HG02852 (cell line): ENCODE data around the gene CDX4.
"Not testable (repeated sequence)": the region's sequence is repeated elsewhere in the genome, so short reads cannot be mapped to it uniquely, and the experiment has no call there.

Experiments used
- ATAC-seq: cut with Tn5 transposase; IDR thresholded peaks from one replicate; pipeline ENCODE4 v1.9.1; 2021; ENCODE audit warnings: mild to moderate bottlenecking, moderate library complexity; ENCODE audit not compliant: unreplicated experiment

Gene CDX4

DNA sequence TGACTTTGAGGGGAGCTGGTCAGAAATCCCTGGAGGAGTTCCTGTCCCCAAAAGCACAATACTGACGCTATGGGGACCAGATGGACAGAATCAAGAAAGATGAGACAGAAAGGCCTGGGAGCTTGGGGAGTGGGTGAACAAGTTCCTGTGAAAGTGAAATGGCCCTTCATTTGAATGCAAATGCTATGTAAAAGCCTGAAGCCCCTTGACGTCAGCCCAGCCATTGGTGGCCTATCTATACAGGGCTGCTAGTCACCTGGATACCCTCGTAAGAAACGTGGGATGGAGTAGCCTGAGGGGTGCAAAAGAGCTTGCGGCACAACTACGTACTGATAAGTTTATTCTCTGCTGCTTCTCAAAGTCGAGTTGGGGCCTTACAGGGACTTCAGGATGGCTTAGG, at the start of gene CDX4:
Gene CDX4, plus strand, starts transcription at position 223 of the 400 bp plus-strand sequence. CDS start 201 bp downstream, outside the sequence.
- ATAC-seq = no peak

DNA sequence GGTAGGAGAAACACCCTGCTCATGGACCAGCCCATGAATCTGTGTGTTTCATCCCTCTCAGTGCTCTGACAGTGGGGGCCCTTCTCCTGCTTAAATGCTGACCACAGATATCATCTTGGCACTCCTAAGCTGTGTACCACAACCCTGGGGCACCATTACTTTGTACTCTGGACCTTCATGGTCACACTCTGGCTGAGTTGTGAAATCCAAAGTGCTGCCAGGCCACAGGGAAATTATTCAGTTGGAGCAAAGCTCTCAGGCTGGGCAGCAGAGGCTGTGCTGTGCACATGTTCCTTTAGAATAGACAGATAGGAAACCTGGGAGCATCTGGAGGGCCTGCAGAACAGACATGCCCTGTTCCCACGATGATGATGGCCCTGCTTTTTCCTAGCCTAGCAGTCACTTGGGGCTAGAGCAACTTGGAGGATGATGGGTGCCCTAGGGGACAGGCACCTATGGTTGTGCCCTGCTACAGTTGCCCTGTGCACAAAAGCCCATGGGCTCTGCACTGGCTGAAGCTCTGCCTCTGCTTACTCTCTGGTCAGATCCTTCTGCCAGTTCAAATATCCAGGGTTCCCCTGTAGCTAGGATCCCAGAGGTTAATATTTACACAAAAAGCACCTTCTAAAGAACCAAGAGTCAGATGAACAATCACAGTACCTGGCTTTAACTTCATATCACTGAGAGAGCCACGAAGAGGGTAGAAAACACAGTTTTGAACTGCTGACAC, 48.5 kb upstream of the CDX4 start:
- no peak for ATAC-seq

DNA sequence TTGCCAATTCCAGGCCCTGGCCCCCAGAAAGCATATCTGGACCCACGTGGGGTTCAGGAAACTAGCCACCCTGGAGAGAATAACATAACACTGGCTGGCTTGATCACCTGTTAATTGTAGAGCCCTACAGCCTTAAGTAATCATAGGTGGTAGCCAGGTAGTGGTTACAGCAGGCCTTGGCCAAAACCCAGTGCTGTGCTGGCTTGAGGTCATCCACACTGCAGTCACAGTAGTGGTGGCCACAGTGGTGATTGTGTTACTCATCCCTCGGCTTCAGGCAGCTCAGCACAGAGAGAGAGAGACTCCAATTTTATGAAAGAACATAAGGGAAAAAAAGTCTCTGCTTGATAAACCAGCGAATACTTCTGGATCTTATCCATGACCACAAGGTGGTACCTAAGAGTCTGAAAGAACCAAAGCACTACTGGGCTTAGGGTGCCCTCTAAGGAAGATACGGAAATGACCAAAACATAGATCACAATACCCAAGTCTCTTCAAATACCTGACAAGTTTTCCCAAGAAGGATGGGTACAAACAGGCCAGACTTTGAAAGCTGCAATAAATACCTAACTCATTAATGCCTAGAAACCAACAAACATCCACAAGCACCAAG, 46.6 kb upstream of the CDX4 start:
- no peak for ATAC-seq

DNA sequence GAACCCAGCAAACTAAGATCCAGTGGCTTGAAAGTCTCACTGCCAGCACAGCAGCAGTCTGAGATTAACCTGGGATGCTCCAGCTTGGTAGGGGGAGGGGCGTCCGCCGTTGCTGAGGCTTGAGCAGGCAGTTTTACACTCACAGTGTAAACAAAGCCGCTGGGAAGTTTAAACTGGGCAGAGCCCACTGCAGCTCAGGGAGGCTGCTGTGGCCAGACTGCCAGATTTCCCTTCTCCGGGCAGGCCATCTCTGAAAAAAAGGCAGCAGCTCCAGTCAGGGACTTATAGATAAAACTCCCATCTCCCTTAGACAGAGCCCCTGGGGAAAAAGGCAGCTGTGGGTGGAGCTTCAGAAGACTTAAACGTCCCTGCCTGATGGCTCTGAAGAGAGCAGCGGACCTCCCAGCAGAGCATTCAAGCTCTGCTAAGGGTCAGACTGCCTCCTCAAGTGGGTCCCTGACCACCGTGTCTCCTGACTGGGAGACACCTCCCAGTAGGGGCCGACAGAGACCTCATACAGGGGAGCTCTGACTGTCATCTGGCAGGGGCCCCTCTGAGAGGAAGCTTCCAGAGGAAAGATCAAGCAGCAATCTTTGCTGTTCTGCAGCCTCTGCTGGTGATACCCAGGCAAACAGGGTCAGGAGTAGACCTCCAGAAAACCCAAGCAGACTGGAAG, 45.1 kb upstream of the CDX4 start:
- no peak for ATAC-seq

- ATAC-seq = no peak
Observed at GRCh38 chrX:73412930-73413329, 33.9 kb upstream of the CDX4 start.

- ATAC-seq = no peak
Observed at GRCh38 chrX:73447311-73447794, 500 bp downstream of the CDX4 start.

DNA sequence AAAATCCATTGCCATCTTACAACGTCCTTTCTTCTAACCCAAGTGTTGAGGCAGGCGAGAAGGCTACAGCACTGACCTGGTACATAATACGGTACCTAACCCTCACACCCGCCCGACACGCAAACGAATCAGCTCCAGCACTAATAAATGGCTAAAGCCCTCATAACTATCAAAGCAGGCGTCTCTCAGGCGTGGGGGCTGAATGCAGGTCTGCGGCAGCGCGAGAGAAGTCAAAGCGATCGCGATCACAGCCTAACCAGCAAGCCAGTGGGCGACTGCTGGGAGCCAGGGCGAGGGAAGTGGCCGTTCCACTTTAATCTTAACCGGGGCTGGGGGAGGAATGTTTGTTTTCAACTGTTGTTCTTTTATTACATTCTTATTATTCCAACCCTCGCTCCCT, 1.5 kb downstream of the CDX4 start:
- no peak for ATAC-seq

- ATAC-seq = no peak
Observed at GRCh38 chrX:73455171-73455570, 8.3 kb downstream of the CDX4 start.

DNA sequence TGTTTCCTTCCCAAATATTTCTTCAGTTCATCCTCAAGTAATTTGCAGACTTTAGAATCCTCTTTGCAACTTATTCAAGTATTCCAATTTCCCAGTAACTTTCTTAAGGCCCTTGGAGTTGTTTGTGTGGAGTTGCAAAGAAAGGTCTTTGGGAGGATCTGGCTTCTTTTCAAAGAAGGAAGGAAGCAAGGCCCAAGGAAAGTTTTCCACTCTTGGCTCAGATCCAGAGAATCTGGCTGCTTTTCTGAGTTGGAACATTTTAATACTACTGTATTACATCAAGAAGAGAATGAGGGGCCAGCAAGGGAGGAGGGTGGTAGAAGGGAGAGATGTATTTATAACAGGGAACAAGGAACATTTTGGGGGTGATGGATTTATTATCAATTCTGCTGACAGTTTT, 10.5 kb downstream of the CDX4 start:
- no peak for ATAC-seq

GRCh38 chrX:73468376-73468775, 21.5 kb downstream of the CDX4 start:
- no peak for ATAC-seq

- no peak for ATAC-seq
Observed at GRCh38 chrX:73478961-73479360, 32.1 kb downstream of the CDX4 start.

GRCh38 chrX:73481521-73481920, 34.7 kb downstream of the CDX4 start:
- ATAC-seq = no peak

DNA sequence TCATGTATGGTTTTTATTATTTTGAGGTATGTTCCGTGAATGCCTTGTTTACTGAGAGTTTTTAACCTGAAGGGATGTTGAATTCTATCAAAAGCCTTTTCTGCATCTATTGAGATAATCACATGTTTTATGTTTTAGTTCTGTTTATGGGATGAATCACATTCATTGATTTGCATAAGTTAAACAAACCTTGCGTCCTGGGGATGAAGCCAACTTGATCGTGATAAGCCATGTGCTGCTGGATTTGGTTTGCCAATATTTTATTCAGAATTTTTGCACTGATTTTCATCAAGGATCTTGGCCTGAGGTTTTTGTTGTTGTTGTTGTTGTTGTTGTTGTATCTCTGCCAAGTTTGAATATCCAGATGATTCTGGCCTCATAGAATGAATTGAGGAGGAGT, 43.8 kb downstream of the CDX4 start:
- ATAC-seq = no peak

DNA sequence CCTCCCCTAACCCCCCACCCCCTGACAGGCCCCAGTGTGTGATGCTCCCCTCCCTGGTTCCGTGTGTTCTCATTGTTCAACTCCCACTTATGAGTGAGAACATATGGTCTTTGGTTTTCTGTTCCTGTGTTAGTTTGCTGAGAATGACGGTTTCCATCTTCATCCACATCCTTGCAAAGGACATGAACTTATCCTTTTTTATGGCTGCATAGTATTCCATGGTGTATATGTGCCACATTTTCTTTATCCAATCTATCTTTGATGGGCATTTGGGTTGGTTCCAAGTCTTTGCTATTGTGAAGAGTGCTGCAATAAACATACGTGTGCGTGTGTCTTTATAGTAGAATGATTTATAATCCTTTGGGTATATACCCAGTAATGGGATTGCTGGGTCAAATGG, 45.3 kb downstream of the CDX4 start:
- not testable (repeated sequence) for ATAC-seq
